ENCODE measurements around the gene MYO1H. TPM values are rescaled to one million over a fixed set of nuclear protein-coding genes. Genes with fewer than 3 reads are reported as not detected.
"Not testable (repeated sequence)": the region's sequence is repeated elsewhere in the genome, so short reads cannot be mapped to it uniquely, and the experiment has no call there.

Gene MYO1H
- total RNA-seq, 2 donors from 2014 or later, result not detected

- DNase-seq (ENCODE audit: low spot score) (no peak), ATAC-seq (ENCODE audit: insufficient number of reproducible peaks, low FRiP score, low read depth) (no peak)
- Histone ChIP-seq H3K27ac (no peak overlapping the region), H3K4me1 (ENCODE audit: control insufficient read depth in 1 of 2, low read depth in 2 of 2) (no peaks in the 10 kb centered on the region), H3K9me3 (no peaks in the 10 kb centered on the region), H3K36me3 (no peaks in the 10 kb centered on the region), H3K27me3 (replicated peaks; ENCODE audit: insufficient read depth) (no peaks in the 10 kb centered on the region), H3K4me3 (no peak overlapping the region)
- no peak for TF ChIP-seq CTCF (IDR thresholded peaks at IDR 0.05)
Observed at GRCh38 chr12:109421355-109422087, 73.8 kb downstream of the MYO1H start.

- no peaks in the 10 kb centered on the region for H3K36me3 ChIP-seq
- H3K27me3 ChIP-seq (replicated peaks; ENCODE audit: insufficient read depth), result no peaks in the 10 kb centered on the region
- H3K4me3 ChIP-seq, result no peak overlapping the region
- no peak for TF ChIP-seq CTCF (IDR thresholded peaks at IDR 0.05)
- no peak for DNase-seq (ENCODE audit: low spot score)
- no peaks in the 10 kb centered on the region for H3K9me3 ChIP-seq
- no peak overlapping the region for H3K27ac ChIP-seq
- no peaks in the 10 kb centered on the region for H3K4me1 ChIP-seq (ENCODE audit: control insufficient read depth in 1 of 2, low read depth in 2 of 2)
- no peak for ATAC-seq (ENCODE audit: insufficient number of reproducible peaks, low FRiP score, low read depth)
Observed at GRCh38 chr12:109422251-109422650, 74.6 kb downstream of the MYO1H start.

- no peak overlapping the region for H3K4me3 ChIP-seq
- no peak overlapping the region for H3K27ac ChIP-seq
- H3K4me1 ChIP-seq (ENCODE audit: control insufficient read depth in 1 of 2, low read depth in 2 of 2), result no peaks in the 10 kb centered on the region
- no peaks in the 10 kb centered on the region for H3K27me3 ChIP-seq (replicated peaks; ENCODE audit: insufficient read depth)
- ATAC-seq (ENCODE audit: insufficient number of reproducible peaks, low FRiP score, low read depth) (no peak), DNase-seq (ENCODE audit: low spot score) (no peak)
- TF ChIP-seq CTCF (IDR thresholded peaks at IDR 0.05), result no peak
- H3K36me3 ChIP-seq, result no peaks in the 10 kb centered on the region
- H3K9me3 ChIP-seq, result no peaks in the 10 kb centered on the region
Observed at GRCh38 chr12:109423392-109423791, 75.7 kb downstream of the MYO1H start.

- Histone ChIP-seq H3K27ac (no peak overlapping the region), H3K4me3 (no peak overlapping the region), H3K9me3 (no peaks in the 10 kb centered on the region), H3K36me3 (no peaks in the 10 kb centered on the region), H3K4me1 (ENCODE audit: control insufficient read depth in 1 of 2, low read depth in 2 of 2) (peaks cover 0 to 6% of the 10 kb centered on the region in 2 donors), H3K27me3 (replicated peaks; ENCODE audit: insufficient read depth) (no peaks in the 10 kb centered on the region)
- peak; percentile 98 for TF ChIP-seq CTCF (IDR thresholded peaks at IDR 0.05)
- DNase-seq (ENCODE audit: low spot score), result no peak
- ATAC-seq (ENCODE audit: insufficient number of reproducible peaks, low FRiP score, low read depth), result no peak
Observed at GRCh38 chr12:109428037-109428629, 80.4 kb downstream of the MYO1H start.

GRCh38 chr12:109428804-109429203 lies 81.1 kb downstream of the MYO1H start:
- not testable (repeated sequence) for H3K9me3 ChIP-seq; H3K27me3 ChIP-seq (replicated peaks; ENCODE audit: insufficient read depth); ATAC-seq (ENCODE audit: insufficient number of reproducible peaks, low FRiP score, low read depth); H3K36me3 ChIP-seq; H3K4me3 ChIP-seq; DNase-seq (ENCODE audit: low spot score); H3K4me1 ChIP-seq (ENCODE audit: control insufficient read depth in 1 of 2, low read depth in 2 of 2); H3K27ac ChIP-seq

All from thoracic aorta (tissue), 2 donors.